ENCODE results near the gene AMIGO3.

Gene AMIGO3

DNA sequence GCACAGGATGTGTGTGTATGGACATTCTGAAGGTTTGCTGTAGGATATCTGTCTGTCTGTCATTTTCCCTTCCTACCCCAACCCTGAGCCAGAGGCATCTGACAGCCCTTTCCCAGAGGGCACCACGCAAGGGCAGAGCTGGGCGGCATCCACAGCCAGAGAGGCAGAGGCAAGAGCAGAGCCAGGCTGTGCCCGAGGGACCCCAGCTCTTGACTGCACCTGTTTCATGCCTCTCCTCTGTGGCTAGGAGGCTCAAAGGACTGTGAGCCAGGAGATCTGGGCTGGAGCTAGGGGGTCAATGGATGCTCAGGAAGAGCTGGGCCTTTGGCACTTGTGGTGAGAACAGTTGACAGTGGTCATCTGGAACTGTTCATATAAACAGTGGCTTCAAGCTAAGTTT lies 50.1 kb downstream of the AMIGO3 start:
- no peaks in the 10 kb centered on the region for H3K36me3 ChIP-seq (replicated peaks; ENCODE audit: low read depth, low read length)
- H3K79me2 ChIP-seq (ENCODE audit: low read length): peaks cover 13% of the 10 kb centered on the region
- H3K9me3 ChIP-seq (ENCODE audit: insufficient read depth, low read length): no peaks in the 10 kb centered on the region
- no peak overlapping the region for H3K27ac ChIP-seq (ENCODE audit: low read length)
- H3K4me1 ChIP-seq (ENCODE audit: low read length): peaks cover 5% of the 10 kb centered on the region; the same call in 1 of the 2 replicates
- H3K9ac ChIP-seq (ENCODE audit: low read length): no peak overlapping the region
- H3K4me2 ChIP-seq (ENCODE audit: low read length): no peak overlapping the region
- H4K20me1 ChIP-seq (ENCODE audit: insufficient read depth, low read length): peaks cover 4% of the 10 kb centered on the region; the same call in 1 of the 2 replicates
- TF ChIP-seq EZH2phosphoT487 (IDR thresholded peaks at IDR 0.05; ENCODE audit: low read depth) (no peak), CTCF (IDR thresholded peaks at IDR 0.05; ENCODE audit: low read depth, low read length) (no peak)
- H3K27me3 ChIP-seq (ENCODE audit: low read depth, low read length): no peaks in the 10 kb centered on the region
- H3K4me3 ChIP-seq (ENCODE audit: low read length): no peak overlapping the region
- no peak overlapping the region for H2AFZ ChIP-seq (ENCODE audit: low read depth, low read length)

GRCh38 chr3:49668861-49669260 lies 50.6 kb downstream of the AMIGO3 start:
- Histone ChIP-seq H3K4me3 (ENCODE audit: low read length) (no peak overlapping the region), H3K4me1 (ENCODE audit: low read length) (peaks cover 5% of the 10 kb centered on the region; the same call in 1 of the 2 replicates), H3K4me2 (ENCODE audit: low read length) (no peak overlapping the region), H3K27me3 (ENCODE audit: low read depth, low read length) (no peaks in the 10 kb centered on the region), H3K9me3 (ENCODE audit: insufficient read depth, low read length) (no peaks in the 10 kb centered on the region), H3K27ac (ENCODE audit: low read length) (no peak overlapping the region), H3K79me2 (ENCODE audit: low read length) (peaks cover 11% of the 10 kb centered on the region), H3K9ac (ENCODE audit: low read length) (no peak overlapping the region), H4K20me1 (ENCODE audit: insufficient read depth, low read length) (peaks cover 4% of the 10 kb centered on the region; the same call in 1 of the 2 replicates), H3K36me3 (replicated peaks; ENCODE audit: low read depth, low read length) (no peaks in the 10 kb centered on the region), H2AFZ (ENCODE audit: low read depth, low read length) (no peak overlapping the region)
- TF ChIP-seq EZH2phosphoT487 (IDR thresholded peaks at IDR 0.05; ENCODE audit: low read depth) (no peak), CTCF (IDR thresholded peaks at IDR 0.05; ENCODE audit: low read depth, low read length) (no peak)

DNA sequence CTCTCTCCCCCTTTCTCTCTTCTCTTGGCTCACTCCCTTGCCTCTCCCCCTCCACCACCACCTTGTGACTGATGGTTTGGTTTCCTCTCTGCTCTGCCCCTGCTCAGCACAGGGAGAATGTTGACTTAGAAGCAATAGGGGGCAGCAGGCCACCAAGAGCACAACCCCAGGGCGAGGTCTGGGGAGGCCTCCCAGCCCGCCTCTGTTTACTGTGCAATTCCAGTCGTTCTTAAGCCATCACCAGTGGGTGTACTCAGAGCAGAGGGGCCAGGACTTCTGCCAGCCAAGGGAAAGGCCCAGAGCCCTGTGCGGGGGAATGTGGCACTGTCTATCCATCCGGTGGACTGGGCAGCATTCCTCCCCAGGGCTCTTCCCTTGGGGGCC lies 51.1 kb downstream of the AMIGO3 start:
- H2AFZ ChIP-seq (ENCODE audit: low read depth, low read length): no peak overlapping the region
- no peak overlapping the region for H3K9ac ChIP-seq (ENCODE audit: low read length)
- no peak for TF ChIP-seq CTCF (IDR thresholded peaks at IDR 0.05; ENCODE audit: low read depth, low read length)
- no peak for TF ChIP-seq EZH2phosphoT487 (IDR thresholded peaks at IDR 0.05; ENCODE audit: low read depth)
- H3K79me2 ChIP-seq (ENCODE audit: low read length): peaks cover 9% of the 10 kb centered on the region
- H3K36me3 ChIP-seq (replicated peaks; ENCODE audit: low read depth, low read length): no peaks in the 10 kb centered on the region
- no peaks in the 10 kb centered on the region for H3K27me3 ChIP-seq (ENCODE audit: low read depth, low read length)
- no peaks in the 10 kb centered on the region for H3K9me3 ChIP-seq (ENCODE audit: insufficient read depth, low read length)
- peaks cover 4% of the 10 kb centered on the region; the same call in 1 of the 2 replicates for H4K20me1 ChIP-seq (ENCODE audit: insufficient read depth, low read length)
- no peak overlapping the region for H3K4me3 ChIP-seq (ENCODE audit: low read length)
- H3K4me2 ChIP-seq (ENCODE audit: low read length): no peak overlapping the region
- peaks cover 5% of the 10 kb centered on the region; the same call in 1 of the 2 replicates for H3K4me1 ChIP-seq (ENCODE audit: low read length)
- no peak overlapping the region for H3K27ac ChIP-seq (ENCODE audit: low read length)

- no peak overlapping the region for H3K4me3 ChIP-seq (ENCODE audit: low read length)
- no peak overlapping the region for H3K27ac ChIP-seq (ENCODE audit: low read length)
- H3K4me2 ChIP-seq (ENCODE audit: low read length): no peak overlapping the region
- peaks cover 5% of the 10 kb centered on the region; the same call in 1 of the 2 replicates for H3K4me1 ChIP-seq (ENCODE audit: low read length)
- H3K27me3 ChIP-seq (ENCODE audit: low read depth, low read length): no peaks in the 10 kb centered on the region
- no peaks in the 10 kb centered on the region for H3K36me3 ChIP-seq (replicated peaks; ENCODE audit: low read depth, low read length)
- TF ChIP-seq CTCF (IDR thresholded peaks at IDR 0.05; ENCODE audit: low read depth, low read length) (no peak), EZH2phosphoT487 (IDR thresholded peaks at IDR 0.05; ENCODE audit: low read depth) (no peak)
- peaks cover 4% of the 10 kb centered on the region; the same call in 1 of the 2 replicates for H4K20me1 ChIP-seq (ENCODE audit: insufficient read depth, low read length)
- no peak overlapping the region for H3K9ac ChIP-seq (ENCODE audit: low read length)
- no peaks in the 10 kb centered on the region for H3K9me3 ChIP-seq (ENCODE audit: insufficient read depth, low read length)
- no peak overlapping the region for H2AFZ ChIP-seq (ENCODE audit: low read depth, low read length)
- peaks cover 4% of the 10 kb centered on the region for H3K79me2 ChIP-seq (ENCODE audit: low read length)
Measured at GRCh38 chr3:49667701-49668413, 51.6 kb downstream of the AMIGO3 start.
